Measurements from ENCODE around the gene OR2V1.

- no peak for TF ChIP-seq EZH2 (IDR thresholded peaks at IDR 0.05)
- TF ChIP-seq POLR2AphosphoS5 (IDR thresholded peaks at IDR 0.05; ENCODE audit: borderline replicate concordance, low read depth, low read length), result no peak
- TF ChIP-seq FOXP2 (optimal IDR thresholded peaks at IDR 0.05; ENCODE audit: control extremely low read depth, extremely low read length, insufficient read depth), result no peak
Observed at GRCh38 chr5:181098762-181099601, 32.0 kb downstream of the OR2V1 start.

Measured in SK-N-MC (cell line).